ENCODE results near the gene FBXO2.

The FBXO2 gene

GRCh38 chr1:11653101-11653860, 948 bp downstream of the FBXO2 start:
- no peak for DNase-seq (ENCODE audit: low read depth in 3 of 3, low spot score in 1 of 3)

- DNase-seq (ENCODE audit: low read depth in 3 of 3, low spot score in 1 of 3) = no peak
Observed at GRCh38 chr1:11652203-11652780, 1.9 kb downstream of the FBXO2 start.

- no peak for DNase-seq (ENCODE audit: low read depth in 3 of 3, low spot score in 1 of 3)
Observed at GRCh38 chr1:11651017-11651416, 3.2 kb downstream of the FBXO2 start.

- peak; percentile 47 to 53 (median 48) for DNase-seq (ENCODE audit: low read depth in 3 of 3, low spot score in 1 of 3)
Observed at GRCh38 chr1:11650331-11650991, 3.8 kb downstream of the FBXO2 start.

GRCh38 chr1:11649624-11650330, 4.5 kb downstream of the FBXO2 start:
- no peak for DNase-seq (ENCODE audit: low read depth in 3 of 3, low spot score in 1 of 3)

- no peak for DNase-seq (ENCODE audit: low read depth in 3 of 3, low spot score in 1 of 3)
Observed at GRCh38 chr1:11649237-11649623, 5.0 kb downstream of the FBXO2 start.

- peak in 1 of 3 donors; percentile 39 for DNase-seq (ENCODE audit: low read depth in 3 of 3, low spot score in 1 of 3)
Observed at GRCh38 chr1:11648732-11649158, 5.5 kb downstream of the FBXO2 start.

GRCh38 chr1:11648039-11648438, 6.2 kb downstream of the FBXO2 start:
- no peak for DNase-seq (ENCODE audit: low read depth in 3 of 3, low spot score in 1 of 3)

- no peak for DNase-seq (ENCODE audit: low read depth in 3 of 3, low spot score in 1 of 3)
Observed at GRCh38 chr1:11647333-11647732, 6.9 kb downstream of the FBXO2 start.

- DNase-seq (ENCODE audit: low read depth in 3 of 3, low spot score in 1 of 3) = no peak
Observed at GRCh38 chr1:11646317-11646716, 7.9 kb downstream of the FBXO2 start.

GRCh38 chr1:11645670-11646265, 8.5 kb downstream of the FBXO2 start:
- peak in 2 of 3 donors; percentile 48 to 79 for DNase-seq (ENCODE audit: low read depth in 3 of 3, low spot score in 1 of 3)

GRCh38 chr1:11645270-11645669, 9.0 kb downstream of the FBXO2 start:
- DNase-seq (ENCODE audit: low read depth in 3 of 3, low spot score in 1 of 3) = no peak

GRCh38 chr1:11643782-11644181, 10.4 kb downstream of the FBXO2 start:
- DNase-seq (ENCODE audit: low read depth in 3 of 3, low spot score in 1 of 3) = no peak

- peak in 2 of 3 donors; percentile 46 to 48 for DNase-seq (ENCODE audit: low read depth in 3 of 3, low spot score in 1 of 3)
Observed at GRCh38 chr1:11642418-11643017, 11.7 kb downstream of the FBXO2 start.

- no peak for DNase-seq (ENCODE audit: low read depth in 3 of 3, low spot score in 1 of 3)
Observed at GRCh38 chr1:11641776-11642305, 12.4 kb downstream of the FBXO2 start.

- DNase-seq (ENCODE audit: low read depth in 3 of 3, low spot score in 1 of 3) = no peak
Observed at GRCh38 chr1:11640944-11641343, 13.3 kb downstream of the FBXO2 start.

- no peak for DNase-seq (ENCODE audit: low read depth in 3 of 3, low spot score in 1 of 3)
Observed at GRCh38 chr1:11640101-11640500, 14.1 kb downstream of the FBXO2 start.

GRCh38 chr1:11639372-11639771, 14.9 kb downstream of the FBXO2 start:
- DNase-seq (ENCODE audit: low read depth in 3 of 3, low spot score in 1 of 3) = no peak

- no peak for DNase-seq (ENCODE audit: low read depth in 3 of 3, low spot score in 1 of 3)
Observed at GRCh38 chr1:11638121-11638520, 16.1 kb downstream of the FBXO2 start.

GRCh38 chr1:11634365-11635192, 19.6 kb downstream of the FBXO2 start:
- DNase-seq (ENCODE audit: low read depth in 3 of 3, low spot score in 1 of 3) = no peak
